Neural progenitor cell (in vitro differentiated cells): ENCODE measurements around the gene TOR3A.

Source experiments
- EZH2 ChIP-seq: fragments of 200-600 bp; sonication (generic); IDR thresholded peaks from 2 replicates; pipeline ENCODE4 v1.6.1; 2017; ENCODE audit warnings: antibody characterized with exemption, mild to moderate bottlenecking, moderate library complexity
- TF ChIP-seq, protein P1 (sequence below): fragments of 200-600 bp; sonication (generic); IDR thresholded peaks from 2 replicates; pipeline ENCODE4 v1.5.1; 2017; ENCODE audit warnings: antibody characterized with exemption, mild to moderate bottlenecking

DNA sequence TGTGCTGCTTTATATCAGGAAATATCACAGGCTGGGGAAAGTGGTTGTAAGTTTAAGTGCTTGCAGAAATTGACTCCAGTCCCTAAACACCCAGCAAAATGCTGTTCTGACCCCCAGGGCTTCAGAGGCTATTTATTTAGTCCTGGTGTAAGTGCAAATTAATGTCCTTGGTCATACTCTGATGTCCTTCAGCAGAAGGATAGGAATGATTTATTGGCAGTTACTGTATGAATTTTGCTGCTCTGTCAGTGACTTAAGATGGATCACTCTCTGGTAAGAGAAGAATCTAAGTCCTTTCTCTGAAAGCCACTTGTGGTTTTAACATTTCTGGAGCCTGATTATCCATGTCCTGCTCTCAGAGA is 34.3 kb upstream of the TOR3A start:
- TF ChIP-seq, protein P1, sequence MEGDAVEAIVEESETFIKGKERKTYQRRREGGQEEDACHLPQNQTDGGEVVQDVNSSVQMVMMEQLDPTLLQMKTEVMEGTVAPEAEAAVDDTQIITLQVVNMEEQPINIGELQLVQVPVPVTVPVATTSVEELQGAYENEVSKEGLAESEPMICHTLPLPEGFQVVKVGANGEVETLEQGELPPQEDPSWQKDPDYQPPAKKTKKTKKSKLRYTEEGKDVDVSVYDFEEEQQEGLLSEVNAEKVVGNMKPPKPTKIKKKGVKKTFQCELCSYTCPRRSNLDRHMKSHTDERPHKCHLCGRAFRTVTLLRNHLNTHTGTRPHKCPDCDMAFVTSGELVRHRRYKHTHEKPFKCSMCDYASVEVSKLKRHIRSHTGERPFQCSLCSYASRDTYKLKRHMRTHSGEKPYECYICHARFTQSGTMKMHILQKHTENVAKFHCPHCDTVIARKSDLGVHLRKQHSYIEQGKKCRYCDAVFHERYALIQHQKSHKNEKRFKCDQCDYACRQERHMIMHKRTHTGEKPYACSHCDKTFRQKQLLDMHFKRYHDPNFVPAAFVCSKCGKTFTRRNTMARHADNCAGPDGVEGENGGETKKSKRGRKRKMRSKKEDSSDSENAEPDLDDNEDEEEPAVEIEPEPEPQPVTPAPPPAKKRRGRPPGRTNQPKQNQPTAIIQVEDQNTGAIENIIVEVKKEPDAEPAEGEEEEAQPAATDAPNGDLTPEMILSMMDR = no peak
- no peak for TF ChIP-seq EZH2
